Left forelimb (tissue), 1 donor: ENCODE data around the gene MYO15B.

Experiments
- DNase-seq: peaks from one replicate; pipeline ENCODE4 v3.0.0-alpha.2; 2018; ENCODE audit warnings: low spot score

The MYO15B gene

DNA sequence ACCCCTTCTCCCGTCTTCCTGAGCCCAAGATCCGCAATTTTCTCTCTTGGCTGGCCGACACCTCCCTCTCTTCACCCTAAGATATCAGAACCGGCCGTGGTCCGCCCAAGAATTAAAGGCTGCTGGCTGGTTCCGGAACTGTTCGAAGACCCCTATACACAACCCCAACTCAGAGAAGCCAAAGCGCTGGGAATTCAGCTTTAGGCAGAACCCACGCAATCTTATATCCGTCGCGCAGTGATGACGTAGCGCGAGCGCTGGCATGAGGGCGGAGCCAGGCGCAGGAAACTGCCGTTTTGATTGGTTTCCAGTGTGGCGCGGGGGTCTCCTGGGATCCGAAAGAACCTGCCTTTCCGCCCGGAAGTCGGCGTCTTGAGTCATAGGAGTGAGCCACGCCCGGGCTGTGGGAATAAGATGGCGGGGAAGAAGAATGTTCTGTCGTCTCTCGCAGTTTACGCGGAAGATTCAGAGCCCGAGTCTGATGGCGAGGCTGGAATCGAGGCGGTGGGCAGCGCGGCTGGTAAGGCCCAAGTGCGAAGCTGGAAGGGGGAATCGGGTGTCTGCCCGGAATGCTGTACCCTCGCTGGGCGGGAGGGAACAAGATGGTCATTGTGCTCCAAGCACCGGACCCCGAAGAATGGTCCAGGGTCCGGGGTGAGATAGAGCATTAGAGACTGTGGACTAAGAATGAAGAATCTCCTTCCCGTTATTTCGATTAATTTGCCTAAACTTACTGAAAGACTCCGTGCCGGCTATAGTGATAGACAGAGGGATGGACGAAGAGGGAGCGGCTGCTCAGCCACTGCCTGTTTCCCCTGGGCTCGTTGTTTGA is 79.6 kb downstream of the MYO15B start, which contains the start of the genes RECQL5 and SAP30BP:
Gene RECQL5, minus strand, starts transcription at position 196 of the 832 bp plus-strand sequence. CDS start 597 bp downstream, outside the sequence.
Gene SAP30BP, plus strand, starts transcription at position 380 of the 832 bp plus-strand sequence. Its CDS starts 35 bp downstream, at position 415.
- DNase-seq: peak; percentile 97

DNA sequence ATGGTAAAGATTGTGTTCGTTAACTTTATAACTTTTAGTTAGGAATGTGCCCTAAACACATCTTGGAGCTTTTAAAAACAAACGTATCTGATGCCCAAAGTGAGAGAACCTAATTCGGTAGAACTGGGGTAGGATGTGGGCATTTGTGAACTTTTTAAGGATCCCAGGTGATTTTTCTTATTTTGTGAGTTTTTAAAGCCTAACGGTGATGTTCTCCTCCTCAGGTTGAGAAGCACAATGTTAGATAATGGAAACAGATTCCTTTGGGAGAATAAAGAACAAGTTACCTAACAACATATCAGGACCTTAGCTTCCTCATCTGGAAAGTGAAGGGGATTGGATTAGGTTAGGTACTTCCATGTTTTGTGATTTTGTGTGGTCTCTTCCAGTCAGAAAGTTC is 80.2 kb downstream of the MYO15B start:
- DNase-seq: no peak

DNA sequence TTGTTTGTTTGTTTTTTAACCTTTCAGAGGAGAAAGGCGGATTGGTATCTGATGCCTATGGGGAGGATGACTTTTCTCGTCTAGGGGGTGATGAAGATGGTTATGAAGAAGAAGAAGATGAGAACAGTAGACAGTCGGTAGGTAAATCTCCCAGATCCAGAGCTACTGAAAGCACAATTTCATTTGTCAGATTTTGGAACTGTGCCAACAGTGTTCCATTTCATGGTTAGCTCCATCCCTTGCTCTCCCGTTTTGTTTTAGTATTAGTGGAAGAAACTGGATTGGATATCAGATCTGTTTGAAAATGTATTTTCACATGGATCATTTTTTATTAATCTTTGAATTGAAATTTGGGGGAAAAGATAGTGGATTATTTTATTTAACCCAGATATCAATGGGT is 80.9 kb downstream of the MYO15B start:
- DNase-seq: no peak

GRCh38 chr17:75670868-75671267 is 83.3 kb downstream of the MYO15B start:
- DNase-seq: no peak

GRCh38 chr17:75672011-75672410 is 84.4 kb downstream of the MYO15B start:
- no peak for DNase-seq

GRCh38 chr17:75673487-75673886 is 85.9 kb downstream of the MYO15B start:
- no peak for DNase-seq
